ENCODE data around the gene TBX6.

TBX6 gene

GRCh38 chr16:30086291-30087140 is 5.2 kb downstream of the TBX6 start:
- no peak for DNase-seq (ENCODE audit: low read depth)

GRCh38 chr16:30085820-30086219 is 5.9 kb downstream of the TBX6 start:
- DNase-seq (ENCODE audit: low read depth) = no peak

- DNase-seq (ENCODE audit: low read depth) = no peak
These were observed 6.5 kb downstream of the TBX6 start for GRCh38 chr16:30085247-30085646.

- peak; percentile 50 for DNase-seq (ENCODE audit: low read depth)
These were observed 6.9 kb downstream of the TBX6 start for GRCh38 chr16:30084816-30085159.

- no peak for DNase-seq (ENCODE audit: low read depth)
These were observed 7.5 kb downstream of the TBX6 start for GRCh38 chr16:30084096-30084815.

- DNase-seq (ENCODE audit: low read depth) = no peak
These were observed 8.3 kb downstream of the TBX6 start for GRCh38 chr16:30083216-30084055.

- DNase-seq (ENCODE audit: low read depth) = no peak
These were observed 9.1 kb downstream of the TBX6 start for GRCh38 chr16:30082545-30083090.

GRCh38 chr16:30079480-30079879 is 12.2 kb downstream of the TBX6 start:
- DNase-seq (ENCODE audit: low read depth) = no peak

GRCh38 chr16:30078744-30079143 is 13.0 kb downstream of the TBX6 start:
- no peak for DNase-seq (ENCODE audit: low read depth)

GRCh38 chr16:30077656-30078055 is 14.1 kb downstream of the TBX6 start:
- DNase-seq (ENCODE audit: low read depth) = no peak

- DNase-seq (ENCODE audit: low read depth) = no peak
These were observed 15.4 kb downstream of the TBX6 start for GRCh38 chr16:30076276-30076791.

- peak; percentile 79 for DNase-seq (ENCODE audit: low read depth)
These were observed 16.0 kb downstream of the TBX6 start, which contains the start of gene PPP4C for GRCh38 chr16:30075503-30076275. Gene PPP4C (plus strand): TSS chr16:30075994. CDS start chr16:30076378, 384 bp downstream.

GRCh38 chr16:30070490-30070889 is 21.2 kb downstream of the TBX6 start:
- no peak for DNase-seq (ENCODE audit: low read depth)

- DNase-seq (ENCODE audit: low read depth) = no peak
These were observed 21.9 kb downstream of the TBX6 start for GRCh38 chr16:30069611-30070462.

GRCh38 chr16:30068750-30069610 is 22.7 kb downstream of the TBX6 start:
- DNase-seq (ENCODE audit: low read depth) = no peak

GRCh38 chr16:30068333-30068732 is 23.4 kb downstream of the TBX6 start:
- DNase-seq (ENCODE audit: low read depth) = no peak

GRCh38 chr16:30067584-30067916 is 24.2 kb downstream of the TBX6 start:
- DNase-seq (ENCODE audit: low read depth) = no peak

- DNase-seq (ENCODE audit: low read depth) = no peak
These were observed 24.8 kb downstream of the TBX6 start for GRCh38 chr16:30066761-30067583.

Measured in stromal cell of bone marrow (primary cell).